ENCODE measurements around the gene ADD1.
A peak's percentile ranks its signal among the peaks of the same experiment; 100 is the strongest.

The ADD1 gene

GRCh38 chr4:2804973-2805501 is 38.6 kb upstream of the ADD1 start:
- DNase-seq (ENCODE audit: low read depth, low spot score), result no peak

GRCh38 chr4:2805712-2806389 is 37.8 kb upstream of the ADD1 start:
- DNase-seq (ENCODE audit: low read depth, low spot score), result no peak

- DNase-seq (ENCODE audit: low read depth, low spot score), result no peak
Observed at GRCh38 chr4:2806390-2807355, 37.0 kb upstream of the ADD1 start.

DNA sequence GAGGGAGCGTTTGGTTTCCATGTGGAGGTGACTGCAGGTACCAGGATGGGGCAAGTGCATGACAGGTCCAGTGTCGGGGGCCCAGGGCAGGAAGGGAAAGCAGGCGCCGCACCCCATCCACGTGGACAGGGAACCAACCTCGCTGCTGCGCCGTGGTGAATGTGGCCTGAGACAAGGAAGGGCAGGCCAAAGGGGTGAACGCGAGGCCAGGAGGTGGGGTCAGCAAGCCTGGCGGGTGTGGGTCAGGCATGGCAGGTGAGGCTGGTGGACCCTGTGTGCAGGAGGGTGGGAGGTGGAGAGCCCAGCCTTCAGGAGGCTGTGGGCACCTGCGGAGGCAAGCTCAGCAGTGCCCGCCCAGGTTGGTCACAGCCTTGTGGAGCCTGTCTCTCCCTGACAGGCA is 36.1 kb upstream of the ADD1 start:
- no peak for DNase-seq (ENCODE audit: low read depth, low spot score)

DNA sequence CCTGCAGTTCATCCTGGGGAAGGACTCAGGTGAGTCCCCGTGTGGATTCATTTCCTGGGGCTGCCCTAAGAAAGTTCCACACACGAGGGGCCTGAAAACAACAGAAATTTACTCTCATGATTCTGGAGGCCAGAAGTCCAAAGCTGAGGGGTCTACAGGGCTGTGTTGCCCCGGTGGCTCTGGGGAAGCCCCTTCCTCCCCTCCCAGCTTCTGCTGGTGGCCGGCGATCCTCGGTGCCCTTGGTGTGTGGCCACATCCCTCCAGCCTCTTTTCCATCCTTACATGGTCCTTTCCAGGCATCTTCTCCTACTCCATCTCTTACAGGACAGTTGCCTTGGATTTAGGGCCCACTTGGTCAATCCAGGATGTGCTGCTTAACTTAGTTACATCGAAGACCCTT is 35.6 kb upstream of the ADD1 start:
- DNase-seq (ENCODE audit: low read depth, low spot score), result no peak

DNA sequence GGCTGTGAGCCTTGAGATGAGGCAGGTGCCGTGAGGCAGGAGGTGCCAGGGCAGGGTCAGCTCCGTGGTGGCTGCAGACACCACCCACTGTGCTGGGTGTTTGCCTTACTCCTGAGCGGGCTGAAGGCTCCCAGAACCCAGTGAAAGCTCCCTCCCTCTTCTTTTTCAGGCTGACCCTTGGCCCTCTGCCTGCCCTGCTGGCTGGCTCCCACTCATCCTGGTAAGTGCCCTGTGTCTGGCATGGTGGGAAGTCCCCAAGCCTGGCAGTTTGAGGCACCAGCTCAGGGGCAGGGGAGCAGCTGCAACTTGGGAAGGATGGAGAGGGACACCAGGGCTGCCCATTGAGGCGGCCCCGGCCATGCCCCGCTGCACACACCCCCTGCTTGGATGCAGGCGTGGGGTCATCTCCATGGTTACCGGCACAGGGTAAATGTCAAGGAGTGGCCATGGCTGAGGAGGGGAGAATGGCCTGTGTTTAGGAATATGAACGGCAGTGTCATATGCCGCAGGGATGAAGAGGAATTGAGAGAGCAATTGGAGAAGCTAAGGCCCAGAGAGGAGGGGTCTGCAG is 33.9 kb upstream of the ADD1 start:
- no peak for DNase-seq (ENCODE audit: low read depth, low spot score)

- DNase-seq (ENCODE audit: low read depth, low spot score), result no peak
Observed at GRCh38 chr4:2810388-2810787, 33.3 kb upstream of the ADD1 start.

DNA sequence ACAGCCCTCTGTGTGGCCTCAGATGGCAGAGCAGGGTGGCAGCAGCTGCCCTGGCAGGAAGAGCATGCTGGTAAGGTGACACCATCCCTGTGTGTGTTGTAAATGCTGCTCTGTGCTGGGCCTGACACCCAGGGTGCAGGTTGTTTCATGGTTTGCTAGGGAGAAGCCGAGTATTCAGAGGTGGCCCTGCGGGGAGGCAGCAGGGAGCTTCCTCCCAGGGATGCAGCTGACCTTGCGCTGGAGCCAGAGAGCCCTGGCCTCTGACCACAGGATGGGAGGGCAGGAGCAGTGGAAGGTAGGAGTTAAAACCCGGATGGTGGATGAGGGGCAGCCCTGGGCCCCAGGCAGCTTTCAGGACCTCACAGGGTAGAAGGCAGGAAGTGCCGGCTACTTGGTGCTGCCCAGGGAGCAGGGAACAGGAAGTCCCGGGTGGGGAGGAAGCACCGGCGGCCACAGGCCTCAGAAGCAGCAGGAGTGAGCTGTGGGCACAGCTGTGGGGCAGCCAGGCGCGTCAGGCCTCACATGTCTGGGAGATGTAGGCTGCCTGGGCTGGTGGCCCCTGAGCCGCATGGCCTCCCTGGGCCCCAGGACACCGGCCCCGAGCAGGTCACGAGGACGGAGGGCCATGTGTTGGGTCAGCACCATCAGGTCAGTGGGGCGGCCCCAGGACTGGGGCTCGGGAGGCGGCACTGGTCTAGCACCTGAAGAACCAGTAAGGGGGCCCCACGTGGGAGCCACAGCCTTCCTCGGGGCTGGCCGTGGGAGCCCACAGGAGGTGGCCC is 31.6 kb upstream of the ADD1 start:
- peak; percentile 59 for DNase-seq (ENCODE audit: low read depth, low spot score)

- DNase-seq (ENCODE audit: low read depth, low spot score), result no peak
Observed at GRCh38 chr4:2812612-2813354, 30.9 kb upstream of the ADD1 start.

- no peak for DNase-seq (ENCODE audit: low read depth, low spot score)
Observed at GRCh38 chr4:2813446-2814405, 29.9 kb upstream of the ADD1 start.

GRCh38 chr4:2814627-2815270 is 28.9 kb upstream of the ADD1 start:
- no peak for DNase-seq (ENCODE audit: low read depth, low spot score)

GRCh38 chr4:2816401-2816954 is 27.2 kb upstream of the ADD1 start:
- DNase-seq (ENCODE audit: low read depth, low spot score), result no peak

DNA sequence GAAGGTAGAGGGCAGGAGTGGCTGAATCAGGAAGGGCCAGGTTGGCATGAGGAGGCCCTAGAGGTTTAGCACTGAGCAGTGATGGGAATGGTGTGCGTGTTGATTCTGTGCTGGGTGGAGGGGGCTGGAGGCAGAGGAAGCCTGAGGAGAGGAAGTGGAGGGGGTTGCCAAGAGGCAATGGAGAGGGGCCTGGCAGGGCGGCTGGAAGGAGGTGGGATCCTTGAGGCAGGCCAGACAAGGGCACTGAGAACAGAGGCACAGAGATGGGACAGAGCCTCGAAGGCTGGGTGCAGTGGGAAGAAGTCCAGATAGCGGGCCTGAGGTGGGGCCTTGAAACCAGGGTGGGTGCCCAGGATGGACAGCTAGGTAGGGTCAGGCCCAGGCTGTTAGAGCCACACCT is 26.5 kb upstream of the ADD1 start:
- no peak for DNase-seq (ENCODE audit: low read depth, low spot score)

DNA sequence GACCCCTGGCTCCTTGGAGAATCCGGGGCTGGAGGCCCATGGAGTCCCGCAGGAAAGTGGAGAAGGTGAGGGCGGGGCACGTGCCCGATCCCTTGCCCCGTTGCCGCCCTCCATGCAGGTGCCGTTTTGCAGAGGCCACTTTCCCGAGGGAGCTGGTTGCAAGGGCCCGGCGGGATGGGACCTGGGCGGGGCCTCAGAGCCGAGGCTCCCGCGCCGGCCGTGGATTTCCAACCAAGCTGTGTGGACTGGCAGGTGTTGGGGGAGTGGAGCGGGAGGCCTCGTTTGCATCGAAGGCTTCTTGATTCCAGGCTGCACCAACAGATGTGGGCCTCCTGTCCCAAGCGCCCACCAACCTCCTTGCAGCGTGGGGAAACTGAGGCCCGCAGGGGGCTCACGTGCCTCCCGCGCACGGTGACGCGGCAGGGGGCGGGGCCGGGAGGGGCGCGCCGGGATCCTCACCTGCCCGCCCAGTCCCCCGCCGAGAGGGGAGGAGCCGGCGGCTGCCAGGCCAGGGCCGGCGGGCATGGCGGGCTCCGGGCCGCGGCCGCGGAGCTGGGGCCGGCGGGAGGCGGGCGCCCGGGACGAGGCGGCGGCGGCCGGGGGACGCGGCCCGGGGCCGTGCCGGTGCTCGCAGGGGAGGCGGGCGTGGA is 25.8 kb upstream of the ADD1 start:
- peak; percentile 36 for DNase-seq (ENCODE audit: low read depth, low spot score)

GRCh38 chr4:2818351-2818939 is 25.2 kb upstream of the ADD1 start:
- DNase-seq (ENCODE audit: low read depth, low spot score), result peak; percentile 30

- no peak for DNase-seq (ENCODE audit: low read depth, low spot score)
Observed at GRCh38 chr4:2819244-2820215, 24.1 kb upstream of the ADD1 start.

Measured in ELF-1 (cell line).